Stimulated activated CD4-positive, alpha-beta T cell treated with anti-CD3 and anti-CD28 coated beads, Interleukin-1b, Interleukin-23, amount 100 ng/mL, for 24 hours (primary cell): ENCODE data around the gene DDIT3.

ENCODE experiments used
- DNase-seq, 4 experiments: peaks; one replicate each; pipeline ENCODE4 v3.0.0-alpha.2; 2020; ENCODE audit warnings: low read depth in 4 of 4, low spot score in 1 of 4

The DDIT3 gene

DNA sequence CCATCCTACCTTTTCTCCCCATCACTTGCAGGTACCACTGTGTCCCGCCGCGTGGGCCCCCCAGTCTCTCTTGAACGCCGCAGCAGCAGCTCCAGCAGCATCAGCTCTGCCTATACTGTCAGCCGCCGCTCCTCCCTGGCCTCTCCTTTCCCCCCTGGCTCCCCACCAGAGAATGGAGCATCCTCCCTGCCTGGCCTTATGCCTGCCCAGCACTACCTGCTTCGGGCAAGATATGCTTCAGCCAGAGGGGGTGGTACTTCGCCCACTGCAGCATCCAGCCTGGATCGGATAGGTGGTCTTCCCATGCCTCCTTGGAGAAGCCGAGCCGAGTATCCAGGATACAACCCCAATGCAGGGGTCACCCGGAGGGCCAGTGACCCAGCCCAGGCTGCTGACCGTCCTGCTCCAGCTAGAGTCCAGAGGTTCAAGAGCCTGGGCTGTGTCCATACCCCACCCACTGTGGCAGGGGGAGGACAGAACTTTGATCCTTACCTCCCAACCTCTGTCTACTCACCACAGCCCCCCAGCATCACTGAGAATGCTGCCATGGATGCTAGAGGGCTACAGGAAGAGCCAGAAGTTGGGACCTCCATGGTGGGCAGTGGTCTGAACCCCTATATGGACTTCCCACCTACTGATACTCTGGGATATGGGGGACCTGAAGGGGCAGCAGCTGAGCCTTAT lies 49.9 kb downstream of the DDIT3 start:
- DNase-seq, result no peak

DNA sequence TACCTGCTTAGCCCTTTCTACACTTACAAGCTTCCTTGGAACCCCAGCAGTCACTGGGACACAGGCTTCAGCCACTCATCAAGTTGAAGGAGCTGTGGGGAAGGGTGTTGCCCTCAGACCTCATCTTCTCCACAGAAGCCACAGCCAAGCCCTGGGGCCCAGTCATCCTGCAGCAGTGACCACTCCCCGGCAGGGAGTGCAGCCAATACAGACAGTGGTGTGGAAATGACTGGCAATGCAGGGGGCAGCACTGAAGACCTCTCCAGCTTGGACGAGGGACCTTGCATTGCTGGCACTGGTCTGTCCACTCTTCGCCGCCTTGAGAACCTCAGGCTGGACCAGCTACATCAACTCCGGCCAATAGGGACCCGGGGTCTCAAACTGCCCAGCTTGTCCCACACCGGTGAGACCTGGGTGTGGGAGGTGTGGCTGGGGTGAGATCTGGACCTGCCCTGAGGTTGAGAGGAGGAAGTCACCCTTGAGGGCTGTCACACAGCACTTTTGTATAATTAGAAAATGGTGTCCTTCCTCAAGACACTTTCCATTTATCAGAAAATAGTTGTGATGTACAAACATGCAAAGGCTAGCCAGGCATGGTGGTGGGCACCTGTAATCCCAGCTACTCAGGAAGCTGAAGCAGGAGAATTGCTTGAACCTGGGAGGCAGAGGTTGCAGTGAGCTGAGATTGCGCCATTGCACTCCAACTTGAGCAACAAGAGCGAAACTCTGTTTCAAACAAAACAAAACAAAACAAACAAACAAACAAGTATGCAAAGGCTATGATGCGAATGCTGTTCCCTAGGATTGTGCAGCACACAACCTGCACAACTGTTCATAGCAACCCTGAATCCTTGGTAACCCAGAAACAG lies 50.8 kb downstream of the DDIT3 start:
- no peak for DNase-seq

DNA sequence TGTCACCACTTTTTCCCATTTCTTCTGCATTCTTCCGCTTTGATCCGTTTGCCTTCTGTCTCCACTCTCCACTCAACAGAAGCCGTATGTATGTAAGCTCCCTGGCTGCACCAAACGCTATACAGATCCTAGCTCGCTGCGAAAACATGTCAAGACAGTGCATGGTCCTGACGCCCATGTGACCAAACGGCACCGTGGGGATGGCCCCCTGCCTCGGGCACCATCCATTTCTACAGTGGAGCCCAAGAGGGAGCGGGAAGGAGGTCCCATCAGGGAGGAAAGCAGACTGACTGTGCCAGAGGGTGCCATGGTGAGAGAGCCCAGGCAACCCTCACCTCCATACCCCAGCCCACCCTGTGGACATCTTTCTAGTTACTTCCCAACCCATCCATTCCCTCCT lies 52.4 kb downstream of the DDIT3 start:
- DNase-seq, result no peak

DNA sequence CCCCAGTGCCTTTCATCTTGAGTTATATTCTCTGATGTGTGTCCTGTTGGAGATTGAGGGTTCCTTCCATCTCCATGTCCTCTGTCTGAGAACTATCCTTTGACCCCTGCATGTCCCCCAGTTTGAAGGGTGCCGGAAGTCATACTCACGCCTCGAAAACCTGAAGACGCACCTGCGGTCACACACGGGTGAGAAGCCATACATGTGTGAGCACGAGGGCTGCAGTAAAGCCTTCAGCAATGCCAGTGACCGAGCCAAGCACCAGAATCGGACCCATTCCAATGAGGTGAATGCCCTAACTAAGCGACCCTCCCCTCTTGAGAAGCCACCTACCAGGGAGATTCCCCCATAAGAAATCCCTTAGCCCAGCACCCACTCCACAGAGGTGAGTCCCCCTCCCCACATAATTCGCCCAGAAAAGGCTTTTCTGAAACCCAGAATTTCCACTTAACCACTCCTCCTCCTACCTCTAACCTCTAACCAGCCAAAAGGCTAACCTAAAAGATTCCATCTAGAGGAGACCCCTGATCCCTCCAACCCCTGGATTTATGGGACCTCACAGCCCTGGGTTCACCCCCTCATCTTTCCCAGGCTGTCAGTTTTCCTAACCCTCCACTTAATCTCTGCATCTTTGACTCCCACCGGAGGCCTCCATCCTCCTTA lies 53.0 kb downstream of the DDIT3 start:
- DNase-seq, result no peak
